GM12878 (cell line): ENCODE results near the gene PAX4. TPM values are rescaled to one million over a fixed set of nuclear protein-coding genes. Genes with fewer than 3 reads are reported as not detected.

Source experiments
- BACH1 ChIP-seq: fragments of 450-650 bp; IDR thresholded peaks from 2 replicates; pipeline ENCODE4 v1.6.1; 2017; ENCODE audit warnings: mild to moderate bottlenecking, borderline replicate concordance
- BMI1 ChIP-seq: fragments of 450-650 bp; IDR thresholded peaks from 2 replicates; pipeline ENCODE4 v1.6.1; 2016; ENCODE audit warnings: mild to moderate bottlenecking, moderate library complexity, borderline replicate concordance
- CBX3 ChIP-seq: fragments of 200-600 bp; sonication (generic); IDR thresholded peaks from 2 replicates; pipeline ENCODE4 v1.6.1; 2016; ENCODE audit warnings: low read depth, borderline replicate concordance
- CEBPB ChIP-seq, 2 experiments: fragments of 150-350 bp in 1 of 2; IDR thresholded peaks; 2 replicates each; pipeline ENCODE4 v1.6.1; 2012 to 2014; ENCODE audit warnings: low read depth in 2 of 2, low read length in 2 of 2, borderline replicate concordance in 1 of 2, inconsistent platforms in 1 of 2
- CHD2 ChIP-seq: IDR thresholded peaks from 2 replicates; pipeline ENCODE4 v1.6.1; 2011; ENCODE audit warnings: low read depth, low read length, improper control_type of control experiment, borderline replicate concordance
- CTCF ChIP-seq, 3 experiments: IDR thresholded peaks in 2 of 3; conservative IDR thresholded peaks in 1 of 3; 2 replicates each; pipeline ENCODE4 v1.5.1; 2011; ENCODE audit warnings: low read depth in 3 of 3, low read length in 3 of 3, mild to moderate bottlenecking in 3 of 3, control low read depth in 2 of 3, moderate library complexity in 2 of 3, inconsistent platforms in 1 of 3, mixed read lengths in 1 of 3; ENCODE audit not compliant: control insufficient read depth in 2 of 3, insufficient read depth in 1 of 3; ENCODE audit errors: extremely low read depth in 1 of 3
- ETV6 ChIP-seq, 2 experiments: fragments of 450-650 bp in 1 of 2; IDR thresholded peaks in 1 of 2; conservative IDR thresholded peaks in 1 of 2; 2 replicates each; pipeline ENCODE4 v1.6.1; 2014; ENCODE audit warnings: antibody characterized with exemption in 1 of 2, borderline replicate concordance in 1 of 2, low read depth in 1 of 2, mild to moderate bottlenecking in 1 of 2, moderate library complexity in 1 of 2
- GATAD2B ChIP-seq: fragments of 450-650 bp; conservative IDR thresholded peaks from 2 replicates; pipeline ENCODE4 v1.6.1; 2017; ENCODE audit warnings: low read depth, mild to moderate bottlenecking, moderate library complexity
- HDGF ChIP-seq: fragments of 450-650 bp; IDR thresholded peaks from 2 replicates; pipeline ENCODE4 v1.6.1; 2016; ENCODE audit warnings: antibody characterized with exemption
- HSF1 ChIP-seq: fragments of 150-350 bp; IDR thresholded peaks from 2 replicates; pipeline ENCODE4 v1.6.1; 2014; ENCODE audit warnings: mild to moderate bottlenecking, low read depth, low read length
- JUNB ChIP-seq: IDR thresholded peaks from 2 replicates; pipeline ENCODE4 v1.6.1; 2016; ENCODE audit warnings: antibody characterized with exemption, mild to moderate bottlenecking
- JUND ChIP-seq: IDR thresholded peaks from 2 replicates; pipeline ENCODE4 v1.6.1; 2012; ENCODE audit warnings: low read depth, mild to moderate bottlenecking, low read length, improper control_type of control experiment, moderate library complexity
- MTA2 ChIP-seq: fragments of 450-650 bp; IDR thresholded peaks from 2 replicates; pipeline ENCODE4 v1.6.1; 2016; ENCODE audit warnings: low read depth, mild to moderate bottlenecking, moderate library complexity
- NFXL1 ChIP-seq: fragments of 450-650 bp; IDR thresholded peaks from 2 replicates; pipeline ENCODE4 v1.6.1; 2017; ENCODE audit warnings: antibody characterized with exemption, mild to moderate bottlenecking, borderline replicate concordance
- NR2C2 ChIP-seq: IDR thresholded peaks from 2 replicates; pipeline ENCODE4 v1.6.1; 2011; ENCODE audit warnings: borderline replicate concordance, low read depth; ENCODE audit not compliant: control insufficient read depth, insufficient read length
- SIN3A ChIP-seq: IDR thresholded peaks from 2 replicates; pipeline ENCODE4 v1.6.1; 2012; ENCODE audit warnings: low read depth, low read length, improper control_type of control experiment
- SMAD5 ChIP-seq: IDR thresholded peaks from 2 replicates; pipeline ENCODE4 v1.6.1; 2016; ENCODE audit warnings: antibody characterized with exemption, low read depth
- SP1 ChIP-seq: IDR thresholded peaks from one replicate; pipeline ENCODE4 v1.6.1; 2011; ENCODE audit warnings: low read depth, low read length
- TCF12 ChIP-seq: IDR thresholded peaks from 2 replicates; pipeline ENCODE4 v1.6.1; 2011; ENCODE audit warnings: low read depth, mild to moderate bottlenecking, low read length
- YBX1 ChIP-seq: fragments of 450-650 bp; IDR thresholded peaks from 2 replicates; pipeline ENCODE4 v1.6.1; 2016; ENCODE audit warnings: antibody characterized with exemption
- ZNF622 ChIP-seq: fragments of 450-650 bp; IDR thresholded peaks from 2 replicates; pipeline ENCODE4 v1.6.1; 2017; ENCODE audit warnings: mild to moderate bottlenecking, inconsistent platforms
- polyA plus RNA-seq, 11 experiments: library from polyadenylated mRNA; depleted of rRNA in 4 of 11; unstranded in 6 of 11; stranded (reverse) in 5 of 11; fragments of >200 nt; fragmentation: Nextera tagmentation in 4 of 11; fragmentation: Illumina TruSeq in 1 of 11; extraction: Ambion mirVana in 4 of 11; extraction: Trizol in 1 of 11; gene quantifications; 1 replicate in 1 of 11; 2 replicates in 10 of 11; pipeline versions ENCODE4 v1.2.1 to v1.2.3, GENCODE V29; 2011 to 2016; ENCODE audit warnings: inconsistent platforms in 2 of 11, missing spikeins in 2 of 11, low read depth in 1 of 11
- total RNA-seq, 4 experiments: library from RNA; depleted of rRNA in 3 of 4; stranded (reverse); fragments of >200 nt in 3 of 4; fragmentation: Illumina TruSeq in 1 of 4; extraction: Trizol in 1 of 4; gene quantifications; 2 replicates each; pipeline versions ENCODE4 v1.2.1 to v1.2.3, GENCODE V29; 2013 to 2021
- TF ChIP-seq, protein P1 (sequence below): fragments of 450-650 bp; IDR thresholded peaks from 2 replicates; pipeline ENCODE4 v1.6.1; 2016; ENCODE audit warnings: mild to moderate bottlenecking
- TF ChIP-seq, protein P2 (sequence below): fragments of 450-650 bp; IDR thresholded peaks from 2 replicates; pipeline ENCODE4 v1.6.1; 2017; ENCODE audit warnings: low read depth, mild to moderate bottlenecking, moderate library complexity

The PAX4 gene
- total and polyA plus RNA-seq, 10 of the 15 experiments (the other 5 are each of a cell fraction or from before 2014, with no cell fraction given) = 0.27 TPM; not detected in 9

- TF ChIP-seq ETV6 (conservative IDR thresholded peaks at IDR 0.05 in 1 of 2, IDR thresholded peaks at IDR 0.05 in 1 of 2; ENCODE audit: borderline replicate concordance in 1 of 2, low read depth in 1 of 2) (no peak), SMAD5 (peak; percentile 57; the same call in 1 of the 2 replicates), GATAD2B (0 out of 2 replicates have a peak, but pooled peaks have one; percentile 71), CHD2 (0 out of 2 replicates have a peak, but pooled peaks have one; percentile 52), JUND (no peak), TCF12 (no peak), YBX1 (no peak), SIN3A (peak; percentile 71; the same call in 1 of the 2 replicates), HSF1 (no peak), CBX3 (no peak), NFXL1 (no peak), MTA2 (no peak), BMI1 (no peak), JUNB (no peak), SP1 (peak; percentile 24), NR2C2 (no peak), CEBPB (IDR thresholded peaks at IDR 0.05; ENCODE audit: borderline replicate concordance in 1 of 2, low read depth in 2 of 2, low read length in 2 of 2) (no peak), BACH1 (peak; percentile 87), ZNF622 (no peak), CTCF (IDR thresholded peaks at IDR 0.05 in 2 of 3, conservative IDR thresholded peaks at IDR 0.05 in 1 of 3; ENCODE audit: control insufficient read depth in 2 of 3, extremely low read depth in 1 of 3, insufficient read depth in 1 of 3, low read depth in 3 of 3, low read length in 3 of 3) (no peak), HDGF (peak; percentile 83)
- TF ChIP-seq, protein P1, sequence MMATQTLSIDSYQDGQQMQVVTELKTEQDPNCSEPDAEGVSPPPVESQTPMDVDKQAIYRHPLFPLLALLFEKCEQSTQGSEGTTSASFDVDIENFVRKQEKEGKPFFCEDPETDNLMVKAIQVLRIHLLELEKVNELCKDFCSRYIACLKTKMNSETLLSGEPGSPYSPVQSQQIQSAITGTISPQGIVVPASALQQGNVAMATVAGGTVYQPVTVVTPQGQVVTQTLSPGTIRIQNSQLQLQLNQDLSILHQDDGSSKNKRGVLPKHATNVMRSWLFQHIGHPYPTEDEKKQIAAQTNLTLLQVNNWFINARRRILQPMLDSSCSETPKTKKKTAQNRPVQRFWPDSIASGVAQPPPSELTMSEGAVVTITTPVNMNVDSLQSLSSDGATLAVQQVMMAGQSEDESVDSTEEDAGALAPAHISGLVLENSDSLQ = no peak
- TF ChIP-seq, protein P2, sequence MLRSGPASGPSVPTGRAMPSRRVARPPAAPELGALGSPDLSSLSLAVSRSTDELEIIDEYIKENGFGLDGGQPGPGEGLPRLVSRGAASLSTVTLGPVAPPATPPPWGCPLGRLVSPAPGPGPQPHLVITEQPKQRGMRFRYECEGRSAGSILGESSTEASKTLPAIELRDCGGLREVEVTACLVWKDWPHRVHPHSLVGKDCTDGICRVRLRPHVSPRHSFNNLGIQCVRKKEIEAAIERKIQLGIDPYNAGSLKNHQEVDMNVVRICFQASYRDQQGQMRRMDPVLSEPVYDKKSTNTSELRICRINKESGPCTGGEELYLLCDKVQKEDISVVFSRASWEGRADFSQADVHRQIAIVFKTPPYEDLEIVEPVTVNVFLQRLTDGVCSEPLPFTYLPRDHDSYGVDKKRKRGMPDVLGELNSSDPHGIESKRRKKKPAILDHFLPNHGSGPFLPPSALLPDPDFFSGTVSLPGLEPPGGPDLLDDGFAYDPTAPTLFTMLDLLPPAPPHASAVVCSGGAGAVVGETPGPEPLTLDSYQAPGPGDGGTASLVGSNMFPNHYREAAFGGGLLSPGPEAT = 0 out of 2 replicates have a peak, but pooled peaks have one; percentile 43
These were observed 32.6 kb downstream of the PAX4 start, which contains the start of gene GCC1 (continued) for GRCh38 chr7:127585044-127585953.
